ENCODE data around the gene EML3.
"Not testable (repeated sequence)": the region's sequence is repeated elsewhere in the genome, so short reads cannot be mapped to it uniquely, and the experiment has no call there.

The EML3 gene

GRCh38 chr11:62612366-62613290 is at the start of gene EML3, which contains the start of gene ROM1:
Gene EML3 (minus strand): TSS chr11:62612775. CDS start chr11:62612457, 318 bp downstream.
Gene ROM1 (plus strand): TSS chr11:62613257. CDS start chr11:62613282, 25 bp downstream.
- Histone ChIP-seq H3K9me3 (ENCODE audit: control insufficient read depth in 5 of 5, low read length in 5 of 5) (no peaks in the 10 kb centered on the region), H3K4me1 (ENCODE audit: control insufficient read depth in 5 of 5, insufficient read depth in 5 of 5, low read length in 5 of 5) (peaks cover 5 to 44% (median 30%) of the 10 kb centered on the region in 5 donors), H3K4me3 (ENCODE audit: low read depth in 1 of 5, low read length in 5 of 5) (peak within 1 kb of the TSS; percentile 78 to 92 (median 87)), H3K36me3 (ENCODE audit: control insufficient read depth in 5 of 5, insufficient read depth in 5 of 5, low read length in 5 of 5) (peaks cover 0 to 54% (median 39%) of the 10 kb centered on the region in 5 donors), H3K27ac (ENCODE audit: low read depth, low read length) (peak within 1 kb of the TSS; percentile 93), H3K27me3 (ENCODE audit: control insufficient read depth in 5 of 5, insufficient read depth in 4 of 5, low read length in 5 of 5) (no peaks in the 10 kb centered on the region), H3K9ac (ENCODE audit: low read length in 5 of 5) (peak within 1 kb of the TSS; percentile 81 to 99 (median 90))

- no peaks in the 10 kb centered on the region for H3K36me3 ChIP-seq (ENCODE audit: control insufficient read depth in 5 of 5, insufficient read depth in 5 of 5, low read length in 5 of 5)
- H3K9ac ChIP-seq (ENCODE audit: low read length in 5 of 5): no peak overlapping the region
- no peaks in the 10 kb centered on the region for H3K9me3 ChIP-seq (ENCODE audit: control insufficient read depth in 5 of 5, low read length in 5 of 5)
- H3K27me3 ChIP-seq (ENCODE audit: control insufficient read depth in 5 of 5, insufficient read depth in 4 of 5, low read length in 5 of 5): no peaks in the 10 kb centered on the region
- H3K4me3 ChIP-seq (ENCODE audit: low read depth in 1 of 5, low read length in 5 of 5): no peak overlapping the region
- peaks cover 4 to 11% (median 9%) of the 10 kb centered on the region in 5 donors for H3K4me1 ChIP-seq (ENCODE audit: control insufficient read depth in 5 of 5, insufficient read depth in 5 of 5, low read length in 5 of 5)
- no peak overlapping the region for H3K27ac ChIP-seq (ENCODE audit: low read depth, low read length)
Observed at GRCh38 chr11:62656796-62657429, 44.3 kb upstream of the EML3 start.

GRCh38 chr11:62654297-62654696 is 41.7 kb upstream of the EML3 start:
- Histone ChIP-seq H3K9me3 (ENCODE audit: control insufficient read depth in 5 of 5, low read length in 5 of 5) (no peaks in the 10 kb centered on the region), H3K9ac (ENCODE audit: low read length in 5 of 5) (no peak overlapping the region), H3K27me3 (ENCODE audit: control insufficient read depth in 5 of 5, insufficient read depth in 4 of 5, low read length in 5 of 5) (no peaks in the 10 kb centered on the region), H3K4me1 (ENCODE audit: control insufficient read depth in 5 of 5, insufficient read depth in 5 of 5, low read length in 5 of 5) (peaks cover 4 to 18% (median 16%) of the 10 kb centered on the region in 5 donors), H3K36me3 (ENCODE audit: control insufficient read depth in 5 of 5, insufficient read depth in 5 of 5, low read length in 5 of 5) (peaks cover 0 to 7% (median 6%) of the 10 kb centered on the region in 5 donors), H3K4me3 (ENCODE audit: low read depth in 1 of 5, low read length in 5 of 5) (no peak overlapping the region), H3K27ac (ENCODE audit: low read depth, low read length) (no peak overlapping the region)

- H3K9me3 ChIP-seq (ENCODE audit: control insufficient read depth in 5 of 5, low read length in 5 of 5): no peaks in the 10 kb centered on the region
- peaks cover 0 to 26% (median 24%) of the 10 kb centered on the region in 5 donors for H3K36me3 ChIP-seq (ENCODE audit: control insufficient read depth in 5 of 5, insufficient read depth in 5 of 5, low read length in 5 of 5)
- no peaks in the 10 kb centered on the region for H3K27me3 ChIP-seq (ENCODE audit: control insufficient read depth in 5 of 5, insufficient read depth in 4 of 5, low read length in 5 of 5)
- H3K9ac ChIP-seq (ENCODE audit: low read length in 5 of 5): peak overlapping the region; percentile 95 to 99 (median 97)
- H3K4me1 ChIP-seq (ENCODE audit: control insufficient read depth in 5 of 5, insufficient read depth in 5 of 5, low read length in 5 of 5): peaks cover 4 to 18% (median 16%) of the 10 kb centered on the region in 5 donors
- peak overlapping the region; percentile 93 for H3K27ac ChIP-seq (ENCODE audit: low read depth, low read length)
- H3K4me3 ChIP-seq (ENCODE audit: low read depth in 1 of 5, low read length in 5 of 5): peak overlapping the region; percentile 85 to 88 (median 86)
Observed at GRCh38 chr11:62652161-62653006, 39.8 kb upstream of the EML3 start.

- not testable (repeated sequence) for H3K27me3 ChIP-seq (ENCODE audit: control insufficient read depth in 5 of 5, insufficient read depth in 4 of 5, low read length in 5 of 5); H3K9ac ChIP-seq (ENCODE audit: low read length in 5 of 5); H3K27ac ChIP-seq (ENCODE audit: low read depth, low read length); H3K4me3 ChIP-seq (ENCODE audit: low read depth in 1 of 5, low read length in 5 of 5); H3K9me3 ChIP-seq (ENCODE audit: control insufficient read depth in 5 of 5, low read length in 5 of 5)
- H3K36me3 ChIP-seq (ENCODE audit: control insufficient read depth in 5 of 5, insufficient read depth in 5 of 5, low read length in 5 of 5): peaks cover 0 to 26% (median 24%) of the 10 kb centered on the region in 5 donors
- H3K4me1 ChIP-seq (ENCODE audit: control insufficient read depth in 5 of 5, insufficient read depth in 5 of 5, low read length in 5 of 5): peaks cover 6 to 33% (median 31%) of the 10 kb centered on the region in 5 donors
Observed at GRCh38 chr11:62650283-62650682, 37.7 kb upstream of the EML3 start.

- Histone ChIP-seq H3K27me3 (ENCODE audit: control insufficient read depth in 5 of 5, insufficient read depth in 4 of 5, low read length in 5 of 5) (no peaks in the 10 kb centered on the region), H3K27ac (ENCODE audit: low read depth, low read length) (no peak overlapping the region), H3K4me3 (ENCODE audit: low read depth in 1 of 5, low read length in 5 of 5) (no peak overlapping the region), H3K9me3 (ENCODE audit: control insufficient read depth in 5 of 5, low read length in 5 of 5) (no peaks in the 10 kb centered on the region), H3K9ac (ENCODE audit: low read length in 5 of 5) (no peak overlapping the region), H3K36me3 (ENCODE audit: control insufficient read depth in 5 of 5, insufficient read depth in 5 of 5, low read length in 5 of 5) (peaks cover 0 to 27% (median 24%) of the 10 kb centered on the region in 5 donors), H3K4me1 (ENCODE audit: control insufficient read depth in 5 of 5, insufficient read depth in 5 of 5, low read length in 5 of 5) (peaks cover 7 to 39% (median 39%) of the 10 kb centered on the region in 5 donors)
Observed at GRCh38 chr11:62649486-62649885, 36.9 kb upstream of the EML3 start.

GRCh38 chr11:62648967-62649364 is 36.4 kb upstream of the EML3 start:
- H3K27ac ChIP-seq (ENCODE audit: low read depth, low read length): no peak overlapping the region
- no peak overlapping the region for H3K9ac ChIP-seq (ENCODE audit: low read length in 5 of 5)
- H3K4me3 ChIP-seq (ENCODE audit: low read depth in 1 of 5, low read length in 5 of 5): no peak overlapping the region
- no peaks in the 10 kb centered on the region for H3K27me3 ChIP-seq (ENCODE audit: control insufficient read depth in 5 of 5, insufficient read depth in 4 of 5, low read length in 5 of 5)
- peaks cover 7 to 44% (median 39%) of the 10 kb centered on the region in 5 donors for H3K4me1 ChIP-seq (ENCODE audit: control insufficient read depth in 5 of 5, insufficient read depth in 5 of 5, low read length in 5 of 5)
- peaks cover 0 to 32% (median 28%) of the 10 kb centered on the region in 5 donors for H3K36me3 ChIP-seq (ENCODE audit: control insufficient read depth in 5 of 5, insufficient read depth in 5 of 5, low read length in 5 of 5)
- H3K9me3 ChIP-seq (ENCODE audit: control insufficient read depth in 5 of 5, low read length in 5 of 5): no peaks in the 10 kb centered on the region

GRCh38 chr11:62648185-62648966 is 35.8 kb upstream of the EML3 start:
- Histone ChIP-seq H3K9me3 (ENCODE audit: control insufficient read depth in 5 of 5, low read length in 5 of 5) (no peaks in the 10 kb centered on the region), H3K36me3 (ENCODE audit: control insufficient read depth in 5 of 5, insufficient read depth in 5 of 5, low read length in 5 of 5) (peaks cover 0 to 36% (median 29%) of the 10 kb centered on the region in 5 donors), H3K27me3 (ENCODE audit: control insufficient read depth in 5 of 5, insufficient read depth in 4 of 5, low read length in 5 of 5) (no peaks in the 10 kb centered on the region), H3K4me1 (ENCODE audit: control insufficient read depth in 5 of 5, insufficient read depth in 5 of 5, low read length in 5 of 5) (peaks cover 7 to 44% (median 39%) of the 10 kb centered on the region in 5 donors), H3K27ac (ENCODE audit: low read depth, low read length) (no peak overlapping the region), H3K9ac (ENCODE audit: low read length in 5 of 5) (no peak overlapping the region), H3K4me3 (ENCODE audit: low read depth in 1 of 5, low read length in 5 of 5) (no peak overlapping the region)

GRCh38 chr11:62647609-62648005 is 35.0 kb upstream of the EML3 start:
- H3K9ac ChIP-seq (ENCODE audit: low read length in 5 of 5): peak overlapping the region in 1 of 5 donors; percentile 2
- H3K4me3 ChIP-seq (ENCODE audit: low read depth in 1 of 5, low read length in 5 of 5): no peak overlapping the region
- H3K27me3 ChIP-seq (ENCODE audit: control insufficient read depth in 5 of 5, insufficient read depth in 4 of 5, low read length in 5 of 5): no peaks in the 10 kb centered on the region
- peaks cover 0 to 41% (median 33%) of the 10 kb centered on the region in 5 donors for H3K36me3 ChIP-seq (ENCODE audit: control insufficient read depth in 5 of 5, insufficient read depth in 5 of 5, low read length in 5 of 5)
- peaks cover 7 to 42% (median 34%) of the 10 kb centered on the region in 5 donors for H3K4me1 ChIP-seq (ENCODE audit: control insufficient read depth in 5 of 5, insufficient read depth in 5 of 5, low read length in 5 of 5)
- no peaks in the 10 kb centered on the region for H3K9me3 ChIP-seq (ENCODE audit: control insufficient read depth in 5 of 5, low read length in 5 of 5)
- H3K27ac ChIP-seq (ENCODE audit: low read depth, low read length): no peak overlapping the region

Data from subcutaneous abdominal adipose tissue (tissue), 5 donors.